GM12891 (cell line): Measurements from ENCODE around the gene DENND1A.

Source experiments
- PAX5 ChIP-seq: IDR thresholded peaks from 2 replicates; pipeline ENCODE4 v1.6.1; 2011; ENCODE audit warnings: low read length, moderate library complexity, mild to moderate bottlenecking; ENCODE audit not compliant: insufficient read depth, severe bottlenecking
- POLR2A ChIP-seq: IDR thresholded peaks from 2 replicates; pipeline ENCODE4 v1.6.1; 2011; ENCODE audit warnings: low read depth, low read length, control low read depth

DNA sequence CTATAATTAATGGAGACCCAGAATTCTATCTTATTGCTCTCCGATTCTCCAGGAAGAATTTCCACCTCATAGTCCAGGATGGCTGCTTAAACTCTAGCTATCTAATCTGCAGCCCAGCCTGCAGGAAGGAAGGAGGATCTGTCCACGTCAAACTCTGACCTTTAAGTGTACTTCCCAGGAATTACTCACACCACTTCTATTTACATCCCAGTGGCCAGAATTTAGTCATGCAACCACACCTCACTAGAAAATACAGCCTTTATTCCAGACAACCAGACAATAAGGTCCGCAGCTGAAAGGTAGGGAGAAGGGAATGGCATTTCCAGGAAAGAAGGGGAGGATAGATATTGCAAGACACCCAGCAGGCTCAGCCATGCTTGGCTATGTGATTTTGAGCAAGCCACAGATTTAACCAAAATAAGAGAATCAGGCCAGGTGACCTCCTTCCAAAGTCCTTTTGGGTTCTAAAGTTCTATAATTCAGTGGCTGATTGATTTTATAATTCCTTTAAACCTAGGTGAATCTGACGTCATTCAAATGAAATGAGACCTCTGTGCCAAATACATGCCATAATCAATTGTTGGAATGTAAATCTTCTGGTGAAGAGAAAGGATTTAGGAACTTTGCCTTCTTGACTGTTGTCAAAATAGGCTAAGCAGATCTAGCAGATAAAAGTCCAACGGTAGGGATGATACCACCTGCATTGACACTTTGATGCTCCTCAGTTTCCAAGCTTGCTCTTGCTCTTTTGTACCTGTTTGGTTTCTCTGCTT is 3.7 kb upstream of the DENND1A start:
- TF ChIP-seq POLR2A (no peak), PAX5 (no peak)
